Ovary (tissue), 9 donors: ENCODE data around the gene PMS2. TPM values are rescaled to one million over a fixed set of nuclear protein-coding genes. Genes with fewer than 3 reads are reported as not detected.
"Not testable (repeated sequence)": the region's sequence is repeated elsewhere in the genome, so short reads cannot be mapped to it uniquely, and the experiment has no call there.

Source experiments
- DNase-seq, 5 donors: peaks; one replicate each; pipeline ENCODE4 v3.0.0-alpha.2; 2019 to 2020
- H3K27ac ChIP-seq, 2 donors: fragments of 200-600 bp; one replicate each; pipeline versions ENCODE4 v1.5.1 to v1.8.0; 2019 to 2022
- H3K27me3 ChIP-seq: fragments of 200-600 bp; one replicate; pipeline ENCODE4 v1.8.0; 2022
- H3K36me3 ChIP-seq: fragments of 200-600 bp; sonication (generic); one replicate; pipeline ENCODE4 v1.5.1; 2019
- H3K4me1 ChIP-seq: one replicate; pipeline ENCODE4 v1.8.1; 2013; ENCODE audit warnings: mild to moderate bottlenecking, moderate library complexity; ENCODE audit not compliant: insufficient read depth
- H3K4me3 ChIP-seq: fragments of 200-600 bp; sonication (generic); one replicate; pipeline ENCODE4 v1.5.1; 2017
- H3K9me3 ChIP-seq, 2 donors: fragments of 200-600 bp in 1 of 2; sonication (generic) in 1 of 2; one replicate each; pipeline versions ENCODE4 v1.5.1 to v1.8.1; 2013 to 2019; ENCODE audit warnings: mild to moderate bottlenecking in 1 of 2, moderate library complexity in 1 of 2
- WGBS, 3 donors: extraction: QIAGEN DNeasy Blood & Tissue Kit in 1 of 3; methylation state at CpG; one replicate each; pipeline versions ENCODE4 v1.1.5 to v1.1.7; 2013 to 2017; 5-methylcytosine and 5-hydroxymethylcytosine counted together
- intact Hi-C, 4 donors: fragments of 100-400 bp; cut with DNase I; formaldehyde crosslinking; loops; one replicate each; pipeline versions ENCODE4 v1.11.0 to v1.15.1; 2022 to 2023
- polyA plus RNA-seq, 2 donors: library from polyadenylated mRNA; stranded (reverse); fragments of 200-250 nt in 1 of 2; fragments of 350-450 nt in 1 of 2; fragmentation: Illumina TruSeq in 1 of 2; extraction: RNeasy Lipid Tissue Mini Kit (QIAGEN cat#74804) in 1 of 2; gene quantifications; one replicate each; pipeline ENCODE4 v1.2.3, GENCODE V29; 2013 to 2014
- small RNA-seq: library from RNA; depleted of rRNA; stranded (forward); fragments of <200 nt; gene quantifications from one replicate; pipeline ENCODE3, GENCODE V24; 2016
- total RNA-seq, 7 donors: library from RNA; depleted of rRNA in 2 of 7; stranded (reverse); fragments of >200 nt in 2 of 7; fragmentation: NEBNext Ultra II Directional in 3 of 7; extraction: Animal tissue kit (Norgen Biotek cat#: 25700) in 3 of 7; gene quantifications; one replicate each; pipeline versions ENCODE4 v1.1.0 to v1.2.4, GENCODE V29; 2016 to 2023
- donor health status: DM: no; HTN: no; CAD: no; lungs with moderate emphysema.
- donor health status: DM: no; HTN: no; CAD: no.
- donor health status: Bipolar disorder and iron deficiency.
- donor health status: DM: yes; HTN: yes; CAD: no.
- donor health status: DM: no; HTN: no; CAD: no.
- donor health status: DM: yes; HTN: yes; CAD: no.

The PMS2 gene
- total and polyA plus RNA-seq, 9 donors, result 5.2 to 15.9 (median 9.0) TPM

- DNase-seq, result peak in 4 of 5 donors; percentile 25 to 48 (median 36)
- H3K4me1 ChIP-seq, intact Hi-C loops, H3K27ac ChIP-seq, H3K36me3 ChIP-seq, H3K27me3 ChIP-seq, H3K4me3 ChIP-seq, H3K9me3 ChIP-seq: not testable (repeated sequence)
- WGBS, 3 donors, result 20 to 48% (median 43%) methylated on average over 1 to 4 of the region's 13 CpGs
Observed at GRCh38 chr7:5931905-5932644, 76.8 kb downstream of the PMS2 start.

DNA sequence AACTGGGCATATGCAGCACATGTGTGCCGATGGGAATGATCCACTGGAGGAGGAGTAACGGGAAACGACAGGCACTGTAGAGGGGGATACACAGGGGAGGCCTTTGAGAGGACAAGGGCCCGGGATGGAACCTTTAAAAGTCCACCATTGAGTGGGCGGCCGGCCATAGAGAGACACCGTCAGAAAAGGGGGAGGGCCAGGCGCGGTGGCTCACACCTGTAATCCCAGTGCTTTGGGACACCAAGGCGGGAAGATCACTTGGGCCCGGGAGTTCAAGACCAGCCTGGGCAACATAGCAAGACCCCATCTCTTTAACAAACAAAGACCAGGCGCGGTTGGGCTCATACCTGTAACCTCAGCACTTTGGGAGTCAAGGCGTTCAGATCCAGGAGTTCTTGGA lies 77.6 kb downstream of the PMS2 start:
- intact Hi-C loops, H3K9me3 ChIP-seq, H3K27me3 ChIP-seq, H3K4me1 ChIP-seq, H3K27ac ChIP-seq, H3K36me3 ChIP-seq, H3K4me3 ChIP-seq: not testable (repeated sequence)
- peak in 4 of 5 donors; percentile 20 to 35 (median 26) for DNase-seq
- WGBS, 3 donors, result 94 to 98% (median 96%) methylated on average over 13 to 14 of the region's 14 CpGs

- intact Hi-C loops, H3K36me3 ChIP-seq: not testable (repeated sequence)
- no CpG with 5 or more reads among the region's 10 CpGs for WGBS, 3 donors
Observed at GRCh38 chr7:5930290-5930689, 78.6 kb downstream of the PMS2 start.

DNA sequence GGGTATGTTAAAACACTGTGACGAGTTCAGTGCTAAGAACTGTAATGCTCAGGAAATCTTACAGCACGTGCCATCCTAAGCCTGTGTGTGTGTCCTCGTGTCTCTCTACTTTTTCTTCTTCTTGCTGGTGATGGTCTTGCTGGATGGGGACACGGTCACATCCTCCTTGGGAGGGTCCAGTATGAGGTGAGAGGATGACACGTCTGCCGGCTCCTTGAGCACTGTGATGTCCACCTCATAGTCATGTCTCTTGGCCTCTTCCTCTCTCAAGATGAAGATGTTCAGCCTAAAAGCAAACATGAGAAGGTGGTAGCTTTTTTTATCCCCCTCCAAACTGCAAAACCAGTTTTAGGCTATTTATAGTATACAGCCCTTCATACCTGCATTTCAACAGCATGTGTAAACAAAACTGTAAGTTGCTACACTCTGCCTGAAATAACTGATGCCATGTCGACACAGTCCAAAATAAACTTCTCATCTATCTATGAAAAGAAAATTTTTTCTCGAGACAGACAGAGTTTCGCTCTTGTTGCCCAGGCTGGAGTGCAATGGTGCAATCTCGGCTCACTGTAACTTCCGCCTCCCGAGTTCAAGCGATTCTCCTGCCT lies 82.5 kb downstream of the PMS2 start:
- DNase-seq, H3K36me3 ChIP-seq, H3K4me3 ChIP-seq, H3K27ac ChIP-seq, H3K27me3 ChIP-seq, H3K9me3 ChIP-seq, H3K4me1 ChIP-seq, intact Hi-C loops: not testable (repeated sequence)
- WGBS, 3 donors, result 95% methylated on average over 2 of the region's 13 CpGs; no CpG with 5 or more reads in 2 of the 3 donors

More at GRCh38 chr7:5930290-5930689, 78.6 kb downstream of the PMS2 start:
- H3K9me3 ChIP-seq, DNase-seq, H3K27me3 ChIP-seq, H3K4me3 ChIP-seq, H3K4me1 ChIP-seq, H3K27ac ChIP-seq: not testable (repeated sequence)

- DNase-seq, result not testable (repeated sequence)
Observed at GRCh38 chr7:5924630-5925029, 84.2 kb downstream of the PMS2 start.

GRCh38 chr7:5924180-5924579 lies 84.7 kb downstream of the PMS2 start:
- DNase-seq, H3K4me1 ChIP-seq, intact Hi-C loops, H3K9me3 ChIP-seq, H3K27me3 ChIP-seq, H3K36me3 ChIP-seq, H3K4me3 ChIP-seq, H3K27ac ChIP-seq: not testable (repeated sequence)
- WGBS, 3 donors, result 92% methylated on average over 1 of the region's 2 CpGs; no CpG with 5 or more reads in 2 of the 3 donors

More at GRCh38 chr7:5924630-5925029, 84.2 kb downstream of the PMS2 start:
- H3K4me1 ChIP-seq, H3K27me3 ChIP-seq, H3K27ac ChIP-seq, H3K9me3 ChIP-seq, intact Hi-C loops, H3K36me3 ChIP-seq, H3K4me3 ChIP-seq: not testable (repeated sequence)
- 100% methylated on average over 2 of the region's 12 CpGs; no CpG with 5 or more reads in 2 of the 3 donors for WGBS, 3 donors

Small RNA genes lying within 50 kb of the gene (small RNA-seq; reads per million reads assigned to genes)
- not detected for gene RF00019
- gene RNU6-218P, result not detected
- gene SNORA80D, result 0.35 reads per million

Other genes with a start within 250 kb of the PMS2 start
- 10 to 100 TPM; 28.7 to 46.2 (median 36.6) TPM for gene RNF216, start 227.4 kb downstream of the PMS2 start, total RNA-seq
- gene RNF216, start 227.4 kb downstream of the PMS2 start, polyA plus RNA-seq, result 10 to 100 TPM; 20.1 to 31.7 TPM
- gene OCM, start 128.3 kb downstream of the PMS2 start, total RNA-seq, result not detected
- gene OCM, start 128.3 kb downstream of the PMS2 start, polyA plus RNA-seq, result under 1 TPM; 0.13 to 0.32 TPM
- 10 to 100 TPM; 30.5 to 70.4 (median 49.5) TPM for gene CCZ1, start 110.3 kb downstream of the PMS2 start, total RNA-seq
- 10 to 100 TPM; 37.2 to 46.1 TPM for gene CCZ1, start 110.3 kb downstream of the PMS2 start, polyA plus RNA-seq
- gene RSPH10B, start 38.4 kb downstream of the PMS2 start, total RNA-seq, result 1 to 10 TPM in 2 of 7 donors, under 1 TPM in 4, not detected in 1; 0.18 to 9.0 (median 0.72) TPM
- under 1 TPM; 0.23 to 0.58 TPM for gene RSPH10B, start 38.4 kb downstream of the PMS2 start, polyA plus RNA-seq
- 10 to 100 TPM; 16.1 to 37.1 (median 17.8) TPM for gene AIMP2, start 223 bp upstream of the PMS2 start, total RNA-seq
- 10 to 100 TPM; 14.1 to 18.2 TPM for gene AIMP2, start 223 bp upstream of the PMS2 start, polyA plus RNA-seq
- gene ANKRD61, start 22.3 kb upstream of the PMS2 start, total RNA-seq, result 1 to 10 TPM in 1 of 7 donors, under 1 TPM in 1, not detected in 5; 0.57 to 1.5 TPM
- under 1 TPM in 1 of 2 donors, not detected in 1; 0.15 TPM for gene ANKRD61, start 22.3 kb upstream of the PMS2 start, polyA plus RNA-seq
- 100 to 1,000 TPM in 1 of 7 donors, 10 to 100 TPM in 6; 54.2 to 164 (median 73.1) TPM for gene EIF2AK1, start 50.1 kb upstream of the PMS2 start, total RNA-seq
- gene EIF2AK1, start 50.1 kb upstream of the PMS2 start, polyA plus RNA-seq, result 10 to 100 TPM; 32.5 to 82.3 TPM
- 10 to 100 TPM in 5 of 7 donors, 1 to 10 TPM in 2; 7.5 to 15.5 (median 12.9) TPM for gene USP42, start 95.9 kb upstream of the PMS2 start, total RNA-seq
- 1 to 10 TPM; 5.4 to 9.5 TPM for gene USP42, start 95.9 kb upstream of the PMS2 start, polyA plus RNA-seq